OCI-LY1 (cell line): ENCODE results near the gene DPYSL3.

Experiments used
- H2AFZ ChIP-seq: fragments of 200-600 bp; sonication (generic), shearing (Covaris generic); 2 replicates; pipeline ENCODE4 v1.6.0; 2014; ENCODE audit warnings: antibody characterized with exemption, mild to moderate bottlenecking, low read length
- H3F3A ChIP-seq: fragments of 200-600 bp; sonication (generic), shearing (Covaris generic); 2 replicates; pipeline ENCODE4 v1.6.0; 2014; ENCODE audit warnings: mild to moderate bottlenecking, antibody characterized with exemption, low read length, moderate library complexity; ENCODE audit not compliant: insufficient read depth
- H3K27ac ChIP-seq: fragments of 200-600 bp; sonication (generic); 2 replicates; pipeline ENCODE4 v1.5.1; 2014; ENCODE audit warnings: low read length, mixed run types, mild to moderate bottlenecking, low read depth; ENCODE audit not compliant: poor library complexity, severe bottlenecking
- H3K27me3 ChIP-seq: fragments of 200-600 bp; sonication (generic); 2 replicates; pipeline ENCODE4 v1.6.0; 2014; ENCODE audit warnings: antibody characterized with exemption, mild to moderate bottlenecking, low read length, moderate library complexity; ENCODE audit not compliant: insufficient read depth
- H3K36me3 ChIP-seq: fragments of 200-600 bp; sonication (generic); 2 replicates; pipeline ENCODE4 v1.6.1; 2014; ENCODE audit warnings: mild to moderate bottlenecking, antibody characterized with exemption, low read length, moderate library complexity, mixed read lengths; ENCODE audit not compliant: insufficient read depth
- H3K4me1 ChIP-seq: fragments of 200-600 bp; sonication (generic); 2 replicates; pipeline ENCODE4 v1.5.1; 2014; ENCODE audit warnings: mild to moderate bottlenecking, low read length, moderate library complexity; ENCODE audit not compliant: insufficient read depth, severe bottlenecking
- H3K4me2 ChIP-seq: fragments of 200-600 bp; sonication (generic), shearing (Covaris generic); 2 replicates; pipeline ENCODE4 v1.6.1; 2014; ENCODE audit warnings: low read length
- H3K4me3 ChIP-seq: fragments of 200-600 bp; sonication (generic); 2 replicates; pipeline ENCODE4 v1.5.1; 2014; ENCODE audit warnings: low read length, low read depth, mild to moderate bottlenecking, mixed read lengths; ENCODE audit not compliant: poor library complexity, severe bottlenecking
- H3K79me2 ChIP-seq: fragments of 200-600 bp; shearing (Covaris generic); 2 replicates; pipeline ENCODE4 v1.6.1; 2016; ENCODE audit warnings: mixed run types, low read length, mixed read lengths; ENCODE audit not compliant: insufficient read depth
- H3K9ac ChIP-seq: fragments of 200-600 bp; sonication (generic), shearing (Covaris generic); 2 replicates; pipeline ENCODE4 v1.6.1; 2014; ENCODE audit warnings: mild to moderate bottlenecking, low read length, mixed read lengths
- H3K9me2 ChIP-seq: fragments of 200-600 bp; sonication (generic), shearing (Covaris generic); 2 replicates; pipeline ENCODE4 v1.6.1; 2014; ENCODE audit warnings: low read depth, mild to moderate bottlenecking, low read length, mixed read lengths
- H3K9me3 ChIP-seq: fragments of 200-600 bp; shearing (Covaris generic); 2 replicates; pipeline ENCODE4 v1.6.1; 2014; ENCODE audit warnings: low read length, mixed read lengths
- H4K20me1 ChIP-seq: fragments of 200-600 bp; sonication (generic), shearing (Covaris generic); 2 replicates; pipeline ENCODE4 v1.6.0; 2016; ENCODE audit warnings: mild to moderate bottlenecking, low read length; ENCODE audit not compliant: insufficient read depth
- CTCF ChIP-seq: fragments of 200-600 bp; sonication (generic), shearing (Covaris generic); IDR thresholded peaks from 2 replicates; pipeline ENCODE4 v1.5.1; 2017; ENCODE audit warnings: mild to moderate bottlenecking, antibody characterized with exemption, low read length, moderate library complexity, mixed read lengths
- EZH2 ChIP-seq: fragments of 200-600 bp; sonication (generic), shearing (Covaris generic); IDR thresholded peaks from 2 replicates; pipeline ENCODE4 v1.8.0; 2017; ENCODE audit warnings: borderline replicate concordance, mixed run types, mild to moderate bottlenecking, antibody characterized with exemption, low read length, moderate library complexity, mixed read lengths

The DPYSL3 gene

GRCh38 chr5:147551677-147552076 lies 41.8 kb upstream of the DPYSL3 start:
- Histone ChIP-seq H3K9ac (no peak overlapping the region), H3K27ac (no peak overlapping the region), H3K79me2 (no peaks in the 10 kb centered on the region), H4K20me1 (no peaks in the 10 kb centered on the region), H3K9me2 (no peaks in the 10 kb centered on the region), H3K4me2 (no peak overlapping the region), H3K4me1 (no peaks in the 10 kb centered on the region), H3F3A (no peaks in the 10 kb centered on the region), H2AFZ (no peak overlapping the region), H3K9me3 (no peaks in the 10 kb centered on the region), H3K4me3 (no peak overlapping the region), H3K36me3 (no peaks in the 10 kb centered on the region), H3K27me3 (no peaks in the 10 kb centered on the region)
- TF ChIP-seq EZH2, result no peak
- no peak for TF ChIP-seq CTCF

- Histone ChIP-seq H3K36me3 (no peaks in the 10 kb centered on the region), H3K4me3 (no peak overlapping the region), H3K79me2 (no peaks in the 10 kb centered on the region), H3K27me3 (no peaks in the 10 kb centered on the region), H3K9ac (no peak overlapping the region), H4K20me1 (no peaks in the 10 kb centered on the region), H3K4me2 (no peak overlapping the region), H3K27ac (no peak overlapping the region), H3F3A (no peaks in the 10 kb centered on the region), H3K9me3 (no peaks in the 10 kb centered on the region), H3K9me2 (no peaks in the 10 kb centered on the region), H2AFZ (no peak overlapping the region), H3K4me1 (no peaks in the 10 kb centered on the region)
- TF ChIP-seq CTCF (no peak), EZH2 (no peak)
These were observed 37.9 kb upstream of the DPYSL3 start for GRCh38 chr5:147547730-147548129.

GRCh38 chr5:147544556-147544955 lies 34.7 kb upstream of the DPYSL3 start:
- Histone ChIP-seq H3K9me2 (no peaks in the 10 kb centered on the region), H2AFZ (no peak overlapping the region), H3K4me1 (no peaks in the 10 kb centered on the region), H3K9ac (no peak overlapping the region), H3K9me3 (no peaks in the 10 kb centered on the region), H3F3A (no peaks in the 10 kb centered on the region), H3K4me3 (no peak overlapping the region), H3K27ac (no peak overlapping the region), H3K36me3 (no peaks in the 10 kb centered on the region), H3K79me2 (no peaks in the 10 kb centered on the region), H3K4me2 (no peak overlapping the region), H3K27me3 (no peaks in the 10 kb centered on the region), H4K20me1 (no peaks in the 10 kb centered on the region)
- TF ChIP-seq CTCF (no peak), EZH2 (no peak)
